Stimulated activated CD8-positive, alpha-beta memory T cell treated with anti-CD3 and anti-CD28 coated beads, Interleukin-7, amount 100 ng/mL, for 4 hours (primary cell): ENCODE measurements around the gene SPATA19.

Experiments used
- DNase-seq, 2 donors: peaks; one replicate each; pipeline ENCODE4 v3.0.0-alpha.2; 2020; ENCODE audit warnings: low read depth in 2 of 2

SPATA19 gene

GRCh38 chr11:133818302-133818701, 27.0 kb downstream of the SPATA19 start:
- DNase-seq, result no peak

GRCh38 chr11:133817449-133817848, 27.9 kb downstream of the SPATA19 start:
- DNase-seq, result no peak

GRCh38 chr11:133816146-133816870, 29.0 kb downstream of the SPATA19 start:
- DNase-seq, result no peak

- DNase-seq, result no peak
Measured at GRCh38 chr11:133815636-133816035, 29.7 kb downstream of the SPATA19 start.

GRCh38 chr11:133814588-133815100, 30.7 kb downstream of the SPATA19 start:
- no peak for DNase-seq

GRCh38 chr11:133811850-133812685, 33.2 kb downstream of the SPATA19 start:
- DNase-seq, result no peak

GRCh38 chr11:133810766-133811165, 34.5 kb downstream of the SPATA19 start:
- no peak for DNase-seq

GRCh38 chr11:133809569-133810491, 35.5 kb downstream of the SPATA19 start:
- DNase-seq, result no peak

- no peak for DNase-seq
Measured at GRCh38 chr11:133808393-133809140, 36.7 kb downstream of the SPATA19 start.

- DNase-seq, result no peak
Measured at GRCh38 chr11:133803026-133803425, 42.3 kb downstream of the SPATA19 start.

- no peak for DNase-seq
Measured at GRCh38 chr11:133801356-133801755, 44.0 kb downstream of the SPATA19 start.

GRCh38 chr11:133800666-133801065, 44.6 kb downstream of the SPATA19 start:
- no peak for DNase-seq

- no peak for DNase-seq
Measured at GRCh38 chr11:133797554-133797953, 47.8 kb downstream of the SPATA19 start.

- DNase-seq, result no peak
Measured at GRCh38 chr11:133796043-133796795, 49.1 kb downstream of the SPATA19 start.

GRCh38 chr11:133795088-133795487, 50.2 kb downstream of the SPATA19 start:
- no peak for DNase-seq

- DNase-seq, result no peak
Measured at GRCh38 chr11:133794205-133794604, 51.1 kb downstream of the SPATA19 start.

GRCh38 chr11:133793271-133794035, 51.9 kb downstream of the SPATA19 start:
- no peak for DNase-seq

GRCh38 chr11:133790995-133791394, 54.3 kb downstream of the SPATA19 start:
- DNase-seq, result no peak
